Fibroblast of the aortic adventitia (primary cell): ENCODE results near the gene PTBP1. TPM values are rescaled to one million over a fixed set of nuclear protein-coding genes. Genes with fewer than 3 reads are reported as not detected.

ENCODE experiments used
- DNase-seq: peaks from one replicate; pipeline ENCODE4 v3.0.0-alpha.2; 2010; ENCODE audit warnings: low read depth
- H3K4me3 ChIP-seq: 2 replicates; pipeline ENCODE4 v1.5.1; 2011; ENCODE audit warnings: low read depth, mild to moderate bottlenecking, control low read depth, low read length, moderate library complexity
- total RNA-seq: library from RNA; depleted of rRNA; stranded (reverse); fragments of >200 nt; gene quantifications from 2 replicates; pipeline ENCODE4 v1.2.3, GENCODE V29; 2012; ENCODE audit warnings: low replicate concordance
- TF ChIP-seq, protein P1 (sequence below): IDR thresholded peaks from 2 replicates; pipeline ENCODE4 v1.5.1; 2011; ENCODE audit warnings: mild to moderate bottlenecking, low read length, control low read depth, inconsistent platforms; ENCODE audit not compliant: insufficient read depth

PTBP1 gene
- total RNA-seq, 1 donor, result 121 TPM

DNA sequence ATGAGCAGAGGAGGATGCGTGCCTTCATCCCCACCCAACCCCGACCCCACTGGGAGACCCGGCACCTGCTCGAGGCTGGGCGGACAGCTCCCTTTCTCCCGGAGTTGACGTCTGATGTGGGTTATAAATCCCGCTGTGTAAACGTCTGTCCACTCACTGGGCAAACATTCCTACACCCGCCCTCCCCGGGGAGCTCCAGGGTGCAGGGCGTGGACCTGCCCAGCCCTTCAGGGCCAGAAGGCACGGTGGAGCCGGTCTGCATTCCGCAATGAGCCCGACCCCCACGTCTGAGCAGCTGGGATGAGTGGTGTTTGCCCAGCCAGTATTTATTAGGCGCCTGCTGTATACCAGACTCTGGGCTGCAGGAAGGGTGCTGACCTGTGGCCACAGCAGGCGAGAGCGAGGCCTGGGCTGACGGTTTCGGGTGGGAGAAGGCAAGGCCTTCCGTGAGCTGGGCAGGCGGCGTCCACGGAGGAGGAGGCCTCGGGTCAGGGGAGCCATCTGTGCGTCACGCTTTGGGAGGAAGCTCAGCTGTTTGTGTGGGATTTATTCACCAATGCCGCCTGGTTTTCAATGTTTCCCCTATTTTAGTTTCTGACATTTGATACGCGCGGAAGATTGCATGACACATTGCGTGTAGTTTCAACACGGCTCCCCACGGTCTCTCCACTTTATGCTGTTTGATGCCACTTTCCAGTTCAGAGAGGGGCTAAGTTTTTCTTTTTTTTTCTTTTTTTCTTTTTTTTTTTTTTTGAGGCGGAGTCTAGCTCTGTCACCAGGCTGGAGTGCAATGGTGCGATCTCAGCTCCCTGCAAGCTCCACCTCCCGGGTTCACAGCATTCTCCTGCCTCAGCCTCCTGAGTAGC is 44.4 kb upstream of the PTBP1 start:
- peak; percentile 83 for DNase-seq
- TF ChIP-seq, protein P1, sequence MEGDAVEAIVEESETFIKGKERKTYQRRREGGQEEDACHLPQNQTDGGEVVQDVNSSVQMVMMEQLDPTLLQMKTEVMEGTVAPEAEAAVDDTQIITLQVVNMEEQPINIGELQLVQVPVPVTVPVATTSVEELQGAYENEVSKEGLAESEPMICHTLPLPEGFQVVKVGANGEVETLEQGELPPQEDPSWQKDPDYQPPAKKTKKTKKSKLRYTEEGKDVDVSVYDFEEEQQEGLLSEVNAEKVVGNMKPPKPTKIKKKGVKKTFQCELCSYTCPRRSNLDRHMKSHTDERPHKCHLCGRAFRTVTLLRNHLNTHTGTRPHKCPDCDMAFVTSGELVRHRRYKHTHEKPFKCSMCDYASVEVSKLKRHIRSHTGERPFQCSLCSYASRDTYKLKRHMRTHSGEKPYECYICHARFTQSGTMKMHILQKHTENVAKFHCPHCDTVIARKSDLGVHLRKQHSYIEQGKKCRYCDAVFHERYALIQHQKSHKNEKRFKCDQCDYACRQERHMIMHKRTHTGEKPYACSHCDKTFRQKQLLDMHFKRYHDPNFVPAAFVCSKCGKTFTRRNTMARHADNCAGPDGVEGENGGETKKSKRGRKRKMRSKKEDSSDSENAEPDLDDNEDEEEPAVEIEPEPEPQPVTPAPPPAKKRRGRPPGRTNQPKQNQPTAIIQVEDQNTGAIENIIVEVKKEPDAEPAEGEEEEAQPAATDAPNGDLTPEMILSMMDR, result no peak
- H3K4me3 ChIP-seq, result no peak overlapping the region

DNA sequence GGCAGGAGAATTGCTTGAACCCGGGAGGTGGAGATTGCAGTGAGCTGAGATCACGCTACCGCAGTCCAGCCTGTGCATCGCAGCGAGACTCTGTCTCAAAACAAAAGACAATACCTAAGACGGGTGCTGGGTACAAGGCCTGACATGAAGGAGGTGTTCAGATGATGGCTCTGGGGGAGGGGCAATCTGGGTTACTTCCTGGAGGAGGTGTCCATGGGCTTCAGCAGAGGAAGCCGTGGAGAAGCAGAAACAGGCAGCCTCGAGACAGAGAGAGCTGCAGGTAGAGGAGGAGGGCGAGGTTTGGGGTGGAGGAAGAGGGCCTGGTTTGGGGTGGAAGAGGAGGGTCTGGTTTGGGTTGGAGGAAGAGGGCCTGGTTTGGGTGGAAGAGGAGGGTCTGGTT is 42.7 kb upstream of the PTBP1 start:
- no peak overlapping the region for H3K4me3 ChIP-seq
- no peak for DNase-seq
- TF ChIP-seq, protein P1, result no peak

DNA sequence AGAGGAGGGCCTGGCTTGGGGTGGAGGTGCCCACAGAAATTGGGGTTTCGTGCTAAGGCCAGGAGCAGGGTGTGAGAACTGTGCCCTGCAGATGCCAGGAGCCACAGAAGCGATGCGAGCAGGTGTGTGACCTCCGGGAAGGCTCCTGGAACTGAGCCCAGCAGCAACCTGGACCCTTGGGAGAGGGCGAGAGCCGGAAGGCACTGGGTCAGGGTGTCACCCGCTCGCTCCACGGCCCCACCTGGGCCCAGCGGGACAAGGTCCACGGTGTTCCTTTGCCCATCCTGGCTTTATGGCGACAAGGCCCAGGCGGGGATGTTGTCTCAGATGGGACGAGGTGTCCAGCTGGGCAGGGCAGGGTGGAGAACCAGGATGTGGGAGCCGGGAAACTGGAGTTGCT is 42.2 kb upstream of the PTBP1 start:
- no peak overlapping the region for H3K4me3 ChIP-seq
- DNase-seq, result no peak
- TF ChIP-seq, protein P1, result no peak

DNA sequence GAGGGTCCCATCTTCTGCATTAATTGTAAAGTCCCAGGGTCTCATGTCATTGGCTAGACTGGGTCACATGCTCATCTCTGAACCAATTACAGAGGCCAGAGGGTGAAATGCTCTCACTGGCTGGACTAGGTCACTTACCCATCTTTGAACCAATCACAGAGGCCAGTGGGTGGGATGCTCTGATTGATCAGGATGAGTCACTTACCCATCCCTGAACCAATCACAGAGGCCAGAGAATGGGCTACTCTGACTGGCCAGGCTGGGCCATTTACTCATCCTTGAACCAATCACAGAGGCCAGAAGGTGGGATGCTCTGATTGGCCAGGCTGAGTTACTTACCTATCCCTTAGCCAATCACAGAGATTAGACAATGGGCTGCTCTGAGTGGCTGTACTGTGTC is 41.0 kb upstream of the PTBP1 start:
- no peak for DNase-seq
- no peak overlapping the region for H3K4me3 ChIP-seq
- TF ChIP-seq, protein P1, result no peak

DNA sequence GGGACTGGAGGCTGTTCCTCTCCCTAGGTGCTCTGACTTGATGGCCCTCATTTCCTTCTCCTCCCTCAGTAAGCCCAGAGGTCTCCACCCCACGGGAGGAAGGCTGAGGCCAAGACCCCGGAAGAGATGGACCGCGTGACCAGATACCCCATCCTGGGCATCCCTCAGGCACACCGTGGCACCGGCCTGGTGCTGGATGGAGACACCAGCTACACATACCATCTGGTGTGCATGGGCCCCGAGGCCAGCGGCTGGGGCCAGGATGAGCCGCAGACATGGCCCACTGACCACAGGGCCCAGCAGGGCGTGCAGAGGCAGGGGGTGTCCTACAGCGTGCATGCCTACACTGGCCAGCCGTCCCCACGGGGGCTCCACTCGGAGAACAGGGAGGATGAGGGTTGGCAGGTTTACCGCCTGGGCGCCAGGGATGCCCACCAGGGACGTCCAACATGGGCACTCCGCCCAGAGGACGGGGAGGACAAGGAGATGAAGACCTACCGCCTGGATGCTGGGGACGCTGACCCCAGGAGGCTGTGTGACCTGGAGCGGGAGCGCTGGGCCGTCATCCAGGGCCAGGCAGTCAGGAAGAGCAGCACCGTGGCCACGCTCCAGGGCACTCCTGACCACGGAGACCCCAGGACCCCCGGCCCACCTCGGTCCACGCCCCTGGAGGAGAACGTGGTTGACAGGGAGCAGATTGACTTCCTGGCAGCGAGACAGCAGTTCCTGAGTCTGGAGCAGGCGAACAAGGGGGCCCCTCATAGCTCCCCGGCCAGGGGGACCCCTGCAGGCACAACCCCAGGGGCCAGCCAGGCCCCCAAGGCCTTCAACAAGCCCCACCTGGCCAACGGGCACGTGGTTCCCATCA is 40.2 kb upstream of the PTBP1 start:
- TF ChIP-seq, protein P1, result no peak
- no peak overlapping the region for H3K4me3 ChIP-seq
- no peak for DNase-seq

DNA sequence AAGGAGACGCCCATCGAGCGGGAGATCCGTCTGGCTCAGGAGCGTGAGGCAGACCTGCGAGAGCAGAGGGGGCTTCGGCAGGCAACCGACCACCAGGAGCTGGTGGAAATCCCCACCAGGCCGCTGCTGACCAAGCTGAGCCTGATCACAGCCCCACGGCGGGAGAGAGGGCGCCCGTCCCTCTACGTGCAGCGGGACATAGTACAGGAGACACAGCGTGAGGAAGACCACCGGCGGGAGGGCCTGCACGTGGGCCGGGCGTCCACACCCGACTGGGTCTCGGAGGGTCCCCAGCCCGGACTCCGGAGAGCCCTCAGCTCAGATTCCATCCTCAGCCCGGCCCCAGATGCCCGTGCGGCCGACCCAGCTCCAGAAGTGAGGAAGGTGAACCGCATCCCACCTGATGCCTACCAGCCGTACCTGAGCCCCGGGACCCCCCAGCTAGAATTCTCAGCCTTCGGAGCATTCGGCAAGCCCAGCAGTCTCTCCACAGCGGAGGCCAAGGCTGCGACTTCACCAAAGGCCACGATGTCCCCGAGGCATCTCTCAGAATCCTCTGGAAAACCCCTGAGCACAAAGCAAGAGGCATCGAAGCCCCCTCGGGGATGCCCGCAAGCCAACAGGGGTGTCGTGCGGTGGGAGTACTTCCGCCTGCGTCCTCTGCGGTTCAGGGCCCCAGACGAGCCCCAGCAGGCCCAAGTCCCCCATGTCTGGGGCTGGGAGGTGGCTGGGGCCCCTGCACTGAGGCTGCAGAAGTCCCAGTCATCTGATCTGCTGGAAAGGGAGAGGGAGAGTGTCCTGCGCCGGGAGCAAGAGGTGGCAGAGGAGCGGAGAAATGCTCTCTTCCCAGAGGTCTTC is 39.2 kb upstream of the PTBP1 start:
- DNase-seq, result no peak
- TF ChIP-seq, protein P1, result no peak
- H3K4me3 ChIP-seq, result no peak overlapping the region
